ENCODE results near the gene ARHGEF28.

The ARHGEF28 gene

GRCh38 chr5:73749485-73750270 is 123.7 kb downstream of the ARHGEF28 start:
- peaks cover 48% of the 10 kb centered on the region for H3K4me1 ChIP-seq (ENCODE audit: control insufficient read depth, insufficient read depth, low read length, unreplicated experiment)
- H3K27me3 ChIP-seq (ENCODE audit: insufficient read depth, low read length), result no peaks in the 10 kb centered on the region
- H3K4me3 ChIP-seq (ENCODE audit: low read depth, low read length), result no peak overlapping the region
- peaks cover 34% of the 10 kb centered on the region for H3K79me2 ChIP-seq (ENCODE audit: control insufficient read depth, insufficient read depth, low read length, unreplicated experiment)
- no peak overlapping the region for H2AFZ ChIP-seq (ENCODE audit: low read length, unreplicated experiment)
- H3K36me3 ChIP-seq (ENCODE audit: insufficient read depth, low read length), result peaks cover 9% of the 10 kb centered on the region
- peak overlapping the region; percentile 64 for H3K27ac ChIP-seq (ENCODE audit: low read depth, low read length)

- Histone ChIP-seq H3K4me1 (ENCODE audit: control insufficient read depth, insufficient read depth, low read length, unreplicated experiment) (peaks cover 34% of the 10 kb centered on the region), H3K79me2 (ENCODE audit: control insufficient read depth, insufficient read depth, low read length, unreplicated experiment) (peaks cover 26% of the 10 kb centered on the region), H3K4me3 (ENCODE audit: low read depth, low read length) (no peak overlapping the region), H3K36me3 (ENCODE audit: insufficient read depth, low read length) (peaks cover 9% of the 10 kb centered on the region), H2AFZ (ENCODE audit: low read length, unreplicated experiment) (no peak overlapping the region), H3K27ac (ENCODE audit: low read depth, low read length) (no peak overlapping the region), H3K27me3 (ENCODE audit: insufficient read depth, low read length) (no peaks in the 10 kb centered on the region)
Observed at GRCh38 chr5:73751254-73751914, 125.4 kb downstream of the ARHGEF28 start.

- Histone ChIP-seq H3K4me1 (ENCODE audit: control insufficient read depth, insufficient read depth, low read length, unreplicated experiment) (peaks cover 8% of the 10 kb centered on the region), H3K4me3 (ENCODE audit: low read depth, low read length) (no peak overlapping the region), H3K27ac (ENCODE audit: low read depth, low read length) (no peak overlapping the region), H3K79me2 (ENCODE audit: control insufficient read depth, insufficient read depth, low read length, unreplicated experiment) (peaks cover 17% of the 10 kb centered on the region), H2AFZ (ENCODE audit: low read length, unreplicated experiment) (no peak overlapping the region), H3K36me3 (ENCODE audit: insufficient read depth, low read length) (peaks cover 6% of the 10 kb centered on the region; the same call in 1 of the 2 replicates), H3K27me3 (ENCODE audit: insufficient read depth, low read length) (no peaks in the 10 kb centered on the region)
Observed at GRCh38 chr5:73754254-73754653, 128.3 kb downstream of the ARHGEF28 start.

GRCh38 chr5:73757416-73757815 is 131.4 kb downstream of the ARHGEF28 start:
- Histone ChIP-seq H3K27me3 (ENCODE audit: insufficient read depth, low read length) (no peaks in the 10 kb centered on the region), H3K4me1 (ENCODE audit: control insufficient read depth, insufficient read depth, low read length, unreplicated experiment) (no peaks in the 10 kb centered on the region), H3K79me2 (ENCODE audit: control insufficient read depth, insufficient read depth, low read length, unreplicated experiment) (peaks cover 8% of the 10 kb centered on the region), H3K27ac (ENCODE audit: low read depth, low read length) (no peak overlapping the region), H2AFZ (ENCODE audit: low read length, unreplicated experiment) (no peak overlapping the region), H3K4me3 (ENCODE audit: low read depth, low read length) (no peak overlapping the region), H3K36me3 (ENCODE audit: insufficient read depth, low read length) (peaks cover 6% of the 10 kb centered on the region; the same call in 1 of the 2 replicates)

- Histone ChIP-seq H2AFZ (ENCODE audit: low read length, unreplicated experiment) (no peak overlapping the region), H3K27ac (ENCODE audit: low read depth, low read length) (peak overlapping the region; percentile 20), H3K36me3 (ENCODE audit: insufficient read depth, low read length) (no peaks in the 10 kb centered on the region; the same call in 1 of the 2 replicates), H3K4me1 (ENCODE audit: control insufficient read depth, insufficient read depth, low read length, unreplicated experiment) (peaks cover 19% of the 10 kb centered on the region), H3K4me3 (ENCODE audit: low read depth, low read length) (no peak overlapping the region), H3K79me2 (ENCODE audit: control insufficient read depth, insufficient read depth, low read length, unreplicated experiment) (peaks cover 11% of the 10 kb centered on the region), H3K27me3 (ENCODE audit: insufficient read depth, low read length) (no peaks in the 10 kb centered on the region)
Observed at GRCh38 chr5:73759771-73760170, 133.8 kb downstream of the ARHGEF28 start.

- H3K4me1 ChIP-seq (ENCODE audit: control insufficient read depth, insufficient read depth, low read length, unreplicated experiment), result peaks cover 27% of the 10 kb centered on the region
- H3K79me2 ChIP-seq (ENCODE audit: control insufficient read depth, insufficient read depth, low read length, unreplicated experiment), result peaks cover 11% of the 10 kb centered on the region
- H2AFZ ChIP-seq (ENCODE audit: low read length, unreplicated experiment), result no peak overlapping the region
- peaks cover 18% of the 10 kb centered on the region for H3K36me3 ChIP-seq (ENCODE audit: insufficient read depth, low read length)
- H3K27ac ChIP-seq (ENCODE audit: low read depth, low read length), result peak overlapping the region; percentile 90
- H3K27me3 ChIP-seq (ENCODE audit: insufficient read depth, low read length), result no peaks in the 10 kb centered on the region
- no peak overlapping the region for H3K4me3 ChIP-seq (ENCODE audit: low read depth, low read length)
Observed at GRCh38 chr5:73763300-73764032, 137.5 kb downstream of the ARHGEF28 start.

GRCh38 chr5:73764586-73764985 is 138.6 kb downstream of the ARHGEF28 start:
- Histone ChIP-seq H3K79me2 (ENCODE audit: control insufficient read depth, insufficient read depth, low read length, unreplicated experiment) (peaks cover 7% of the 10 kb centered on the region), H3K27ac (ENCODE audit: low read depth, low read length) (peak overlapping the region; percentile 90), H2AFZ (ENCODE audit: low read length, unreplicated experiment) (peak overlapping the region; percentile 58), H3K36me3 (ENCODE audit: insufficient read depth, low read length) (peaks cover 23% of the 10 kb centered on the region), H3K27me3 (ENCODE audit: insufficient read depth, low read length) (no peaks in the 10 kb centered on the region), H3K4me3 (ENCODE audit: low read depth, low read length) (peak overlapping the region; percentile 46; the same call in 1 of the 2 replicates), H3K4me1 (ENCODE audit: control insufficient read depth, insufficient read depth, low read length, unreplicated experiment) (peaks cover 27% of the 10 kb centered on the region)

- Histone ChIP-seq H3K27ac (ENCODE audit: low read depth, low read length) (peak overlapping the region; percentile 90), H3K4me3 (ENCODE audit: low read depth, low read length) (no peak overlapping the region), H2AFZ (ENCODE audit: low read length, unreplicated experiment) (no peak overlapping the region), H3K27me3 (ENCODE audit: insufficient read depth, low read length) (no peaks in the 10 kb centered on the region), H3K36me3 (ENCODE audit: insufficient read depth, low read length) (peaks cover 23% of the 10 kb centered on the region), H3K4me1 (ENCODE audit: control insufficient read depth, insufficient read depth, low read length, unreplicated experiment) (peaks cover 29% of the 10 kb centered on the region), H3K79me2 (ENCODE audit: control insufficient read depth, insufficient read depth, low read length, unreplicated experiment) (peaks cover 7% of the 10 kb centered on the region)
Observed at GRCh38 chr5:73764996-73765395, 139.0 kb downstream of the ARHGEF28 start.

GRCh38 chr5:73766902-73767301 is 140.9 kb downstream of the ARHGEF28 start:
- H3K4me1 ChIP-seq (ENCODE audit: control insufficient read depth, insufficient read depth, low read length, unreplicated experiment), result peaks cover 41% of the 10 kb centered on the region

GRCh38 chr5:73770172-73771025 is 144.4 kb downstream of the ARHGEF28 start:
- Histone ChIP-seq H3K79me2 (ENCODE audit: control insufficient read depth, insufficient read depth, low read length, unreplicated experiment) (peaks cover 4% of the 10 kb centered on the region), H2AFZ (ENCODE audit: low read length, unreplicated experiment) (no peak overlapping the region), H3K4me1 (ENCODE audit: control insufficient read depth, insufficient read depth, low read length, unreplicated experiment) (peaks cover 16% of the 10 kb centered on the region), H3K27ac (ENCODE audit: low read depth, low read length) (peak overlapping the region; percentile 54), H3K4me3 (ENCODE audit: low read depth, low read length) (no peak overlapping the region), H3K36me3 (ENCODE audit: insufficient read depth, low read length) (peaks cover 30% of the 10 kb centered on the region), H3K27me3 (ENCODE audit: insufficient read depth, low read length) (no peaks in the 10 kb centered on the region)

More at GRCh38 chr5:73766902-73767301, 140.9 kb downstream of the ARHGEF28 start:
- H3K4me3 ChIP-seq (ENCODE audit: low read depth, low read length), result no peak overlapping the region
- no peak overlapping the region for H2AFZ ChIP-seq (ENCODE audit: low read length, unreplicated experiment)
- peaks cover 23% of the 10 kb centered on the region for H3K36me3 ChIP-seq (ENCODE audit: insufficient read depth, low read length)
- no peaks in the 10 kb centered on the region for H3K27me3 ChIP-seq (ENCODE audit: insufficient read depth, low read length)
- peaks cover 4% of the 10 kb centered on the region for H3K79me2 ChIP-seq (ENCODE audit: control insufficient read depth, insufficient read depth, low read length, unreplicated experiment)
- no peak overlapping the region for H3K27ac ChIP-seq (ENCODE audit: low read depth, low read length)
